ENCODE data around the gene FBXL3.

Gene FBXL3

GRCh38 chr13:77055158-77055557 is 28.2 kb upstream of the FBXL3 start:
- no peak for TF ChIP-seq CTCF (conservative IDR thresholded peaks at IDR 0.05)
- peak overlapping the region; percentile 92 for H3K27ac ChIP-seq

GRCh38 chr13:77053192-77053591 is 26.2 kb upstream of the FBXL3 start:
- TF ChIP-seq CTCF (conservative IDR thresholded peaks at IDR 0.05), result no peak
- peak overlapping the region; percentile 92 for H3K27ac ChIP-seq

GRCh38 chr13:77048681-77049080 is 21.7 kb upstream of the FBXL3 start:
- H3K27ac ChIP-seq, result no peak overlapping the region
- no peak for TF ChIP-seq CTCF (conservative IDR thresholded peaks at IDR 0.05)

- no peak for TF ChIP-seq CTCF (conservative IDR thresholded peaks at IDR 0.05)
- H3K27ac ChIP-seq, result no peak overlapping the region
These were observed 20.8 kb upstream of the FBXL3 start for GRCh38 chr13:77047649-77048343.

GRCh38 chr13:77042566-77043177 is 15.7 kb upstream of the FBXL3 start:
- H3K27ac ChIP-seq, result peak overlapping the region; percentile 68
- no peak for TF ChIP-seq CTCF (conservative IDR thresholded peaks at IDR 0.05)

- no peak overlapping the region for H3K27ac ChIP-seq
- no peak for TF ChIP-seq CTCF (conservative IDR thresholded peaks at IDR 0.05)
These were observed 13.9 kb upstream of the FBXL3 start for GRCh38 chr13:77040835-77041234.

- no peak overlapping the region for H3K27ac ChIP-seq
- no peak for TF ChIP-seq CTCF (conservative IDR thresholded peaks at IDR 0.05)
These were observed 13.1 kb upstream of the FBXL3 start for GRCh38 chr13:77040076-77040475.
